Liver (tissue), 9 donors: ENCODE results near the gene PARD3B. TPM values are rescaled to one million over a fixed set of nuclear protein-coding genes. Genes with fewer than 3 reads are reported as not detected.

Experiments used
- DNase-seq: peaks from one replicate; pipeline ENCODE4 v3.0.0-alpha.2; 2017; ENCODE audit warnings: low spot score
- H3K27ac ChIP-seq, 2 donors: one replicate each; pipeline ENCODE4 v1.7.0; 2013; ENCODE audit warnings: inconsistent platforms in 2 of 2, low read length in 2 of 2, control low read depth in 1 of 2, low read depth in 1 of 2, mild to moderate bottlenecking in 1 of 2
- H3K27me3 ChIP-seq, 4 donors: one replicate each; pipeline versions ENCODE4 v1.6.1 to v1.7.0; 2013; ENCODE audit warnings: low read length in 3 of 4, inconsistent platforms in 1 of 4, mild to moderate bottlenecking in 1 of 4, moderate library complexity in 1 of 4; ENCODE audit not compliant: control insufficient read depth in 4 of 4, insufficient read depth in 4 of 4
- H3K36me3 ChIP-seq, 4 donors: one replicate each; pipeline versions ENCODE4 v1.6.1 to v1.7.0; 2013; ENCODE audit warnings: low read length in 3 of 4, mild to moderate bottlenecking in 3 of 4, low read depth in 1 of 4, moderate library complexity in 1 of 4; ENCODE audit not compliant: control insufficient read depth in 4 of 4, insufficient read depth in 3 of 4
- H3K4me1 ChIP-seq, 4 donors: one replicate each; pipeline versions ENCODE4 v1.6.1 to v1.7.0; 2013; ENCODE audit warnings: low read length in 3 of 4, mild to moderate bottlenecking in 3 of 4, moderate library complexity in 1 of 4; ENCODE audit not compliant: control insufficient read depth in 4 of 4, insufficient read depth in 4 of 4
- H3K4me3 ChIP-seq, 3 donors: one replicate each; pipeline versions ENCODE4 v1.6.1 to v1.7.0; 2013; ENCODE audit warnings: low read length in 3 of 3, control low read depth in 1 of 3, low read depth in 1 of 3, mild to moderate bottlenecking in 1 of 3
- H3K9ac ChIP-seq, 2 donors: one replicate each; pipeline ENCODE4 v1.7.0; 2013; ENCODE audit warnings: low read length in 2 of 2, mild to moderate bottlenecking in 2 of 2, moderate library complexity in 2 of 2, control low read depth in 1 of 2, low read depth in 1 of 2
- H3K9me3 ChIP-seq, 4 donors: one replicate each; pipeline versions ENCODE4 v1.6.1 to v1.7.0; 2013; ENCODE audit warnings: low read length in 3 of 4; ENCODE audit not compliant: control insufficient read depth in 4 of 4
- ATF3 ChIP-seq: IDR thresholded peaks from 2 replicates; pipeline ENCODE4 v1.6.1; 2016; ENCODE audit warnings: antibody characterized with exemption
- CTCF ChIP-seq: fragments of 150-350 bp; IDR thresholded peaks from 2 replicates; pipeline ENCODE4 v1.5.1; 2017; ENCODE audit warnings: improper control_type of control experiment, low read depth, low read length; ENCODE audit not compliant: missing input control
- EGR1 ChIP-seq, 2 donors: IDR thresholded peaks; 2 replicates each; pipeline ENCODE4 v1.6.1; 2016 to 2018; ENCODE audit warnings: antibody characterized with exemption in 2 of 2, low read depth in 2 of 2
- FOXA1 ChIP-seq: IDR thresholded peaks from 2 replicates; pipeline ENCODE4 v1.6.1; 2016; ENCODE audit warnings: antibody characterized with exemption
- FOXA2 ChIP-seq: IDR thresholded peaks from 2 replicates; pipeline ENCODE4 v1.6.1; 2016; ENCODE audit warnings: antibody characterized with exemption
- GABPA ChIP-seq, 2 donors: IDR thresholded peaks in 1 of 2; conservative IDR thresholded peaks in 1 of 2; 2 replicates each; pipeline ENCODE4 v1.6.1; 2016; ENCODE audit warnings: antibody characterized with exemption in 2 of 2, mild to moderate bottlenecking in 1 of 2, moderate library complexity in 1 of 2
- HNF4A ChIP-seq, 2 donors: conservative IDR thresholded peaks; 2 replicates each; pipeline ENCODE4 v1.6.1; 2016; ENCODE audit warnings: antibody characterized with exemption in 2 of 2, mild to moderate bottlenecking in 2 of 2
- HNF4G ChIP-seq: IDR thresholded peaks from 2 replicates; pipeline ENCODE4 v1.6.1; 2016; ENCODE audit warnings: antibody characterized with exemption
- JUND ChIP-seq, 2 donors: IDR thresholded peaks; 2 replicates each; pipeline ENCODE4 v1.6.1; 2016; ENCODE audit warnings: antibody characterized with exemption in 2 of 2
- MAX ChIP-seq: IDR thresholded peaks from 2 replicates; pipeline ENCODE4 v1.6.1; 2016; ENCODE audit warnings: antibody characterized with exemption
- NR2F2 ChIP-seq: IDR thresholded peaks from 2 replicates; pipeline ENCODE4 v1.6.1; 2016; ENCODE audit warnings: antibody characterized with exemption
- RAD21 ChIP-seq, 2 donors: IDR thresholded peaks; 2 replicates each; pipeline ENCODE4 v1.6.1; 2016; ENCODE audit warnings: antibody characterized with exemption in 2 of 2, mild to moderate bottlenecking in 2 of 2
- RXRA ChIP-seq, 2 donors: IDR thresholded peaks; 2 replicates each; pipeline ENCODE4 v1.6.1; 2017 to 2018; ENCODE audit warnings: antibody characterized with exemption in 2 of 2, mild to moderate bottlenecking in 1 of 2
- SP1 ChIP-seq: IDR thresholded peaks from 2 replicates; pipeline ENCODE4 v1.6.1; 2018; ENCODE audit warnings: antibody characterized with exemption, mild to moderate bottlenecking
- TAF1 ChIP-seq: conservative IDR thresholded peaks from 2 replicates; pipeline ENCODE4 v1.6.1; 2016; ENCODE audit warnings: antibody characterized with exemption, mild to moderate bottlenecking
- YY1 ChIP-seq: IDR thresholded peaks from 2 replicates; pipeline ENCODE4 v1.6.1; 2016; ENCODE audit warnings: antibody characterized with exemption, mild to moderate bottlenecking
- ZBTB33 ChIP-seq: IDR thresholded peaks from 2 replicates; pipeline ENCODE4 v1.6.1; 2016; ENCODE audit warnings: antibody characterized with exemption
- whole genome bisulfite sequencing: extraction: QIAGEN DNeasy Blood & Tissue Kit; methylation state at CpG from one replicate; pipeline ENCODE4 v1.1.7; 2013; 5-methylcytosine and 5-hydroxymethylcytosine counted together
- polyA plus RNA-seq, 2 donors: library from polyadenylated mRNA; stranded (reverse) in 1 of 2; unstranded in 1 of 2; fragments of 200-250 nt in 1 of 2; fragments of >200 nt in 1 of 2; fragmentation: Nextera tagmentation in 1 of 2; extraction: Ambion mirVana in 1 of 2; gene quantifications; one replicate each; pipeline versions ENCODE4 v1.2.1 to v1.2.3, GENCODE V29; 2013 to 2015
- total RNA-seq, 2 donors: library from RNA; depleted of rRNA; stranded (reverse); fragments of >200 nt; gene quantifications; one replicate each; pipeline ENCODE4 v1.2.3, GENCODE V29; 2014
- donor health status: healthy.
- donor health status: healthy.
- donor health status: healthy.
- donor health status: healthy.
- donor health status: healthy.

PARD3B gene
- total and polyA plus RNA-seq, 4 donors = 1.1 to 10.3 (median 3.7) TPM

- peaks cover 4 to 18% (median 10%) of the 10 kb centered on the region in 4 donors for H3K4me1 ChIP-seq
- H3K27me3 ChIP-seq = no peaks in the 10 kb centered on the region
- no peaks in the 10 kb centered on the region for H3K36me3 ChIP-seq
- TF ChIP-seq JUND (IDR thresholded peaks at IDR 0.05) = no peak
- H3K9ac ChIP-seq = no peak overlapping the region
- no peak overlapping the region for H3K4me3 ChIP-seq
- whole genome bisulfite sequencing = 96% methylated on average over 3 of the region's 3 CpGs
- H3K9me3 ChIP-seq = no peaks in the 10 kb centered on the region
- no peak overlapping the region for H3K27ac ChIP-seq
- no peak for DNase-seq
Observed at GRCh38 chr2:204673877-204674276, 128.6 kb downstream of the PARD3B start.

- Histone ChIP-seq H3K4me3 (no peak overlapping the region), H3K27me3 (no peaks in the 10 kb centered on the region), H3K36me3 (no peaks in the 10 kb centered on the region), H3K9me3 (no peaks in the 10 kb centered on the region), H3K9ac (no peak overlapping the region), H3K27ac (no peak overlapping the region), H3K4me1 (peaks cover 0 to under 1% (median 0%) of the 10 kb centered on the region in 4 donors)
- 97% methylated on average over 10 of the region's 10 CpGs for WGBS
- TF ChIP-seq RXRA (IDR thresholded peaks at IDR 0.05) = no peak
- no peak for TF ChIP-seq RAD21 (IDR thresholded peaks at IDR 0.05)
- no peak for TF ChIP-seq NR2F2
- no peak for DNase-seq
Observed at GRCh38 chr2:204678031-204678430, 132.8 kb downstream of the PARD3B start.

GRCh38 chr2:204680576-204680975 is 135.3 kb downstream of the PARD3B start:
- 84% methylated on average over 2 of the region's 2 CpGs for WGBS
- no peak overlapping the region for H3K4me3 ChIP-seq

GRCh38 chr2:204681412-204681811 is 136.1 kb downstream of the PARD3B start:
- H3K9ac ChIP-seq = no peak overlapping the region
- no peak overlapping the region for H3K27ac ChIP-seq
- TF ChIP-seq TAF1 (no peak), SP1 (no peak), GABPA (IDR thresholded peaks at IDR 0.05 in 1 of 2, conservative IDR thresholded peaks at IDR 0.05 in 1 of 2) (no peak), FOXA1 (no peak), HNF4A (conservative IDR thresholded peaks at IDR 0.05) (no peak), ATF3 (no peak), RAD21 (IDR thresholded peaks at IDR 0.05) (no peak), EGR1 (IDR thresholded peaks at IDR 0.05; ENCODE audit: low read depth in 2 of 2) (no peak), YY1 (no peak), HNF4G (no peak), RXRA (IDR thresholded peaks at IDR 0.05) (no peak), MAX (no peak), CTCF (no peak), ZBTB33 (no peak), JUND (IDR thresholded peaks at IDR 0.05) (no peak), FOXA2 (no peak)

More at GRCh38 chr2:204680576-204680975, 135.3 kb downstream of the PARD3B start:
- no peak overlapping the region for H3K9ac ChIP-seq
- H3K4me1 ChIP-seq = peaks cover 0 to 9% (median 1%) of the 10 kb centered on the region in 4 donors
- H3K27ac ChIP-seq = no peak overlapping the region
- no peak for TF ChIP-seq RAD21 (IDR thresholded peaks at IDR 0.05)
- TF ChIP-seq MAX = no peak
- TF ChIP-seq TAF1 = no peak
- no peak for TF ChIP-seq SP1
- TF ChIP-seq ATF3 = no peak
- no peaks in the 10 kb centered on the region for H3K36me3 ChIP-seq
- no peak for DNase-seq
- H3K9me3 ChIP-seq = no peaks in the 10 kb centered on the region
- H3K27me3 ChIP-seq = no peaks in the 10 kb centered on the region

More at GRCh38 chr2:204681412-204681811, 136.1 kb downstream of the PARD3B start:
- Histone ChIP-seq H3K9me3 (no peaks in the 10 kb centered on the region), H3K27me3 (no peaks in the 10 kb centered on the region), H3K36me3 (no peaks in the 10 kb centered on the region), H3K4me3 (no peak overlapping the region), H3K4me1 (peaks cover 0 to 9% (median 1%) of the 10 kb centered on the region in 4 donors)
- no peak for DNase-seq
- WGBS = 45% methylated on average over 2 of the region's 2 CpGs
